Measurements from ENCODE around the gene CRNKL1.

Gene CRNKL1

DNA sequence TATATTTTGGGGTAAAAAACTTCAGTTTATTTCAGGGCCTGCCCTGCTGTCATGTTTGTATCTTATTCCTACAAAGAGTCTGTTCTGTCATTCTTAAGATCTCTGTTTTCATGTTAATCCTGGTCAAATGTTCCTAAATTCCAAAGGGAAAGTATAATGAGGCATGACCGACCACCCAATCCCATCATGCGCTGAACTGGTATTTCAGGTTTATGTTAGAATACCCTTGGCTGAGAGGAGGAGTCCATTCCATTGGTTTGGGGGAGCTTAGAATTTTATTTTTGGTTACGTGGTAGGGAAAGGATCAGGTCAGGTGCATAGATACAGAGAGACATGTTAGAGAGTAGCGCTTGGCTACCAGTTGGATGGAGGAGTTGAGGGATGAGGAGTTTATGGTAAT lies 25.8 kb upstream of the CRNKL1 start:
- no peak for TF ChIP-seq CTCF (IDR thresholded peaks at IDR 0.05; ENCODE audit: low read depth, low read length)
- no peak overlapping the region for H3K4me3 ChIP-seq (ENCODE audit: low read depth, low read length)

DNA sequence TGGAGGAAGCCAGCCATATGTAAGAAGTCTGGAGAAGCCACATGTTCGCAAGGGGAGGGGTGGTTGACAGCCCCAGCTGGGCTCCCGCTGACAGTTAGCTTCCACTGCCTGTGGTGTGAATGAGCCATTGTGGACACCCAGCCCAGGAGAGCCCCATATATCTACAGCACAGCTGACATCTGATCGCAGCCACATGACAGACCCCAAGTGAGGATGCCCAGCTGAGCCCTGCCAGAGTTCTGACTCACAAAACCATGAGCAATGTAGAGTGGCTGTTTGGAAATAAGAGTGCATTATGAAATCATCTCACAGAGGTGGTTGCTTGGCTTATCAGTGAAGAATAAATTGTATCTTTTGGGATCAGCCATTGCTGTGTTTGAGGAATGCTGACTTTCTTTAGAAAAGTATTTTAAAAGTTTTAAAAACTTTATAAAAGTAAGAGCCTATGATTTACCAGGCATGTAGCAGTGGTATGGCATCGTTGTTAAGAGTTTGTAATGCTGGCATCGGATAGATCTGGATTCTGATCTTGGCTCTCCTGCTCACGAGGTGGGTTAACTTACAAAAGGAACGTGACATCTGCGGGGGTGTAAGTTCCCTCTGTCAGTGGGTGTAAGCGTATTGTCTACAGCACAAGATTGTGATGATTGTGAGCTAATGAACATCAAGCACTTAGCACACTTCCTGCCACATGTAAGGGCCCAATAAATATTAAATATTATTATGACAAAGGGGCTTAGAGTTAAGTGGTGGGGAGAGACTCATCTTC lies 24.2 kb upstream of the CRNKL1 start:
- no peak for TF ChIP-seq CTCF (IDR thresholded peaks at IDR 0.05; ENCODE audit: low read depth, low read length)
- no peak overlapping the region for H3K4me3 ChIP-seq (ENCODE audit: low read depth, low read length)

- H3K4me3 ChIP-seq (ENCODE audit: low read depth, low read length) = no peak overlapping the region
- TF ChIP-seq CTCF (IDR thresholded peaks at IDR 0.05; ENCODE audit: low read depth, low read length) = no peak
These were observed 22.8 kb upstream of the CRNKL1 start for GRCh38 chr20:20075032-20075431.

DNA sequence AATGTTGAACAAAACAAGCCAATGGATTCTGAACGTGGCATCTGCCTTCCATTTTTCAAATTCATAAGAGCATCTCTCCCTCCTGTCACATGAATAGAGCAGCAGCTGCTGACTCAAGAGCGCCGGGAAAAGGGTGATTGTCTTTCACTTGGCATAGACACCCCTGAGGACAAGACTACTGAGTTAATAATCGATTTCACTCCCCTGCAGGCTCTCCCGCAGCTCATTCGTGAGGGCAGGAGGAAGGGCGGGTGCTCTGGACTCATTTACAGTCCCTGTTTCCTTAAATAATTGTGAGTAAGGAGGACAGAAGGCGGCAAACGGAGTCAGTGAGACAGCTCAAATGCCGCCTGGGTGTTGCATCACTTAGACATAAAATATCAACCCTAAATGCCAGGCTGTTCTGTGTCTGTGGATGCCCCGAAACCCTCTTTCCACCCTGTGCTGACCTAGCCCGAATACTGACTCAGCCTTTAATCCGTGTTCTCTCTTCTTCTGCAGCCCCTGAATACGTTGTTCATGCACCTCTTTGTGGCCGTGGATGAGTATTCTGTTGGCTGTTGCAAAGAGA lies 21.6 kb upstream of the CRNKL1 start:
- TF ChIP-seq CTCF (IDR thresholded peaks at IDR 0.05; ENCODE audit: low read depth, low read length) = no peak
- H3K4me3 ChIP-seq (ENCODE audit: low read depth, low read length) = no peak overlapping the region

GRCh38 chr20:20070871-20071726 lies 18.8 kb upstream of the CRNKL1 start:
- no peak for TF ChIP-seq CTCF (IDR thresholded peaks at IDR 0.05; ENCODE audit: low read depth, low read length)
- no peak overlapping the region for H3K4me3 ChIP-seq (ENCODE audit: low read depth, low read length)

- no peak overlapping the region for H3K4me3 ChIP-seq (ENCODE audit: low read depth, low read length)
- TF ChIP-seq CTCF (IDR thresholded peaks at IDR 0.05; ENCODE audit: low read depth, low read length) = no peak
These were observed 13.1 kb upstream of the CRNKL1 start for GRCh38 chr20:20065361-20065760.

Data from WI38 (cell line).